NCI-H524 treated with DMSO at 0.1 percent for 48 hours (cell line): Measurements from ENCODE around the gene ZBED1.
"Not testable (repeated sequence)": the region's sequence is repeated elsewhere in the genome, so short reads cannot be mapped to it uniquely, and the experiment has no call there.

Source experiments
- DNase-seq: peaks from one replicate; lab custom pipeline; 2025; lab: John Stamatoyannopoulos, UW

ZBED1 gene

GRCh38 chrX:2456091-2456490 is 44.7 kb downstream of the ZBED1 start:
- DNase-seq = not testable (repeated sequence)

GRCh38 chrX:2454620-2455019 is 46.2 kb downstream of the ZBED1 start:
- not testable (repeated sequence) for DNase-seq

GRCh38 chrX:2452799-2453198 is 48.0 kb downstream of the ZBED1 start:
- DNase-seq = no peak

GRCh38 chrX:2452317-2452784 is 48.4 kb downstream of the ZBED1 start:
- no peak for DNase-seq

- no peak for DNase-seq
These were observed 49.1 kb downstream of the ZBED1 start for GRCh38 chrX:2451501-2452316.

- no peak for DNase-seq
These were observed 50.1 kb downstream of the ZBED1 start for GRCh38 chrX:2450681-2451080.

- DNase-seq = no peak
These were observed 51.5 kb downstream of the ZBED1 start for GRCh38 chrX:2449135-2449886.

- DNase-seq = no peak
These were observed 53.3 kb downstream of the ZBED1 start for GRCh38 chrX:2447484-2447883.

- no peak for DNase-seq
These were observed 54.0 kb downstream of the ZBED1 start for GRCh38 chrX:2446815-2447214.

GRCh38 chrX:2445662-2446623 is 54.8 kb downstream of the ZBED1 start:
- no peak for DNase-seq

GRCh38 chrX:2442694-2443093 is 58.1 kb downstream of the ZBED1 start:
- DNase-seq = no peak

- no peak for DNase-seq
These were observed 59.3 kb downstream of the ZBED1 start for GRCh38 chrX:2441466-2441865.

GRCh38 chrX:2439613-2440012 is 61.2 kb downstream of the ZBED1 start:
- no peak for DNase-seq
